HG03575 (cell line): ENCODE results near the gene CAMK2A.

Experiments
- ATAC-seq: cut with Tn5 transposase; IDR thresholded peaks from one replicate; pipeline ENCODE4 v1.9.1; 2021; ENCODE audit not compliant: unreplicated experiment, insufficient number of reproducible peaks, low FRiP score; ENCODE audit errors: extremely low read depth

CAMK2A gene

GRCh38 chr5:150183436-150183835 is 106.1 kb downstream of the CAMK2A start:
- ATAC-seq: no peak

DNA sequence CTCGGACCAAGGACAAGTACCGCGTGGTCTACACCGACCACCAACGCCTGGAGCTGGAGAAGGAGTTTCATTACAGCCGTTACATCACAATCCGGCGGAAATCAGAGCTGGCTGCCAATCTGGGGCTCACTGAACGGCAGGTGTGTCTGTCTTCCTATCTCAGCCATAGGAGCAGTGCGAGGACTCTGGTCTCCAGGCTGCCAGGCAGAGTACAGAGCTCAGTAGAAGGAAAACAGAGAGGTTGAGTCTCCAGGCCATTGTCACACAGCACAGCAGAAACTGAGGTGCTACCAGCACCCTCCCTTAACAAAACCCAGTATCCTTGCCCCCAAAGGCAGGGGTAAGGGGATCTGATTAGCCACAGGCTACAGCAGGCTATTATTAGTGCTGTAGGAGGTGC is 106.8 kb downstream of the CAMK2A start:
- ATAC-seq: no peak

GRCh38 chr5:150181766-150182545 is 107.6 kb downstream of the CAMK2A start:
- ATAC-seq: no peak

- no peak for ATAC-seq
Measured at GRCh38 chr5:150181027-150181426, 108.5 kb downstream of the CAMK2A start.

DNA sequence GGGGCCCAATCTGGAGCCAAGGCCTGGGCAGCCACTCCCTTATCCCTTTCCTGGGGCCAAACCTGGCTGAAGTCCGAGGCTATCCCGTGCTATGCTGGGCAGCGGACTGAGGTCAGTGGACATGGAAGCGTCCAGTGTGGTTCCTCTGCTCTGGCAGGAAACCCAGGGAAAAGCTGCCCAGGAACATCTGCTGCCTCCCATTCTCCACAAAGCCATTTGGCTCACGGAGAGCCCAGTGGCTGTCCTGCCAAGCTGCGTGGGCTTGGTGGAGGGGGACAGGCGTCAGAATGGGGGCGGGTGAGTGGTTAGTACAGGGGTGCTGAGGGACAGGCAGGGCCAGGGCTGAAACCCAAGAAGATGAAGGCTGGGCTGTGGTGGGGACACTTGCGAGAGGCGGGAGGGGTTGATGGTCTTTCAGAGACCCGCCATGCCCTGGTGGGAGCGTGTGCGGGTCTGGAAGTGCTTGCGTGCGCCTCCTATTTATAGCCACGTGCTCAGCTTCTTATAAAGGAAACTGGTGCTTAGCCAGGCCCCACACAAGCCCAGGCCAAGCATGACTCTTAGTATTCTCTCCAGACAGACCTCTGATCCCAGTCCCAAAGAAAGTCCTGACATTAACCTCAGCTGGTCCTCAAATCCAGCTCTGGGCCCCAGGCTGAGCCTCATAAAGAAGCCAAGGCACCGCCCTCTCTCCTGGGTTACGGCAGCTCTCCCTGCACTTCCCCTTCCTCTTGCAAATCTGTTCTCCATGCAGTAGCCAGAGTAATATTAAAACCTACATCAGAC is 109.1 kb downstream of the CAMK2A start:
- no peak for ATAC-seq

DNA sequence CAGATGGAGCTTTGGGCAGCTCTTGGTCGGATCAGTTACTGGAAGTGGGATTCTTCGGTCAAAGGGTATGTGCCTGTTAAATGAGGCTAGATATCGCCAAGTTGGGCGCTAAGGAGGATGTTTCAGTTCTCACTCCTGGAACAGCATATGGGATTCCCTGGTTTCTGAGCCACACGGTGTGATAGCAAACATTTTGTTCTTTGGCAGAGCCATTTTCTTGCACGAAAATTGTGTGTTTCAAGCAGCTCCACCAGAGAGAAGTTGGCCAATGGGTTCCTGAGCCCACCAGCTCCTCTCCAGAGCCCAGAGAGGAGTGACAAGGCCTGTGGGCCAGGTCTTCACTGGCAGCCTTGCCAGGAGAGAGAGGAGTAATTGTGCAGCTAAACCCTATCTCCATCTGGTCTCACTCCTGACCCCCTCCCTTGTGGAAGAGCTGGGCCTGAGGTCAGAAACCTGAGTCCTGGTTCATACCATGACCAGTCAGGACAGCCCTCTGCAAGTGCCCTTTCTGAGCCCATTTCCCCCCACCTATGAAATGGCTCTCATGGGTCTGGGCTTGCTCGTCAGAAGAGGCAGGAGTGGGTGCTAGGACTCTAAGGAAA is 110.5 kb downstream of the CAMK2A start:
- ATAC-seq: no peak

GRCh38 chr5:150178262-150178661 is 111.3 kb downstream of the CAMK2A start:
- no peak for ATAC-seq

- ATAC-seq: no peak
Measured at GRCh38 chr5:150177721-150178120, 111.9 kb downstream of the CAMK2A start.

- ATAC-seq: no peak
Measured at GRCh38 chr5:150176745-150177477, 112.7 kb downstream of the CAMK2A start.

- ATAC-seq: no peak
Measured at GRCh38 chr5:150175536-150175935, 114.0 kb downstream of the CAMK2A start.

GRCh38 chr5:150175076-150175475 is 114.5 kb downstream of the CAMK2A start:
- no peak for ATAC-seq

- ATAC-seq: no peak
Measured at GRCh38 chr5:150174285-150174684, 115.3 kb downstream of the CAMK2A start.

DNA sequence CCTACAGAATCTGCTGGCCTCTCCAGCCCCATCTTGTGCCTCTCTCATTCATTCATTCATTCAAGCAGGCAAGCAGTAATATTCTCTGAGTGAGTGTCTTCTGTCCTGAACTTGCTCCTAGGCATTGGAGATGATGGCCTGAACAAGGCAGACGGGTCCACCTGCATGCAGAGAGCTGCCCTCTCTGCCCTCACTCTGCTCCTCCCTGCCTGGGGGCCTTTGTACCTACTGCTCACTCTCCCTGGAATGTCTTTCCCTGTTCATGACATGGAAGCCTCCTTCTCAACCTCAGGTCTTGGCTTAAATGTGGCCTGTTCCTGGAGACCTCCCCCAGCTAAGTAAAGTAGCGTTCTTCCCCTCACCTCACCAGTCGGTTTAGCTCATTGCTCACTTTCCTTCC is 116.4 kb downstream of the CAMK2A start:
- no peak for ATAC-seq

- ATAC-seq: no peak
Measured at GRCh38 chr5:150172556-150172955, 117.0 kb downstream of the CAMK2A start.

DNA sequence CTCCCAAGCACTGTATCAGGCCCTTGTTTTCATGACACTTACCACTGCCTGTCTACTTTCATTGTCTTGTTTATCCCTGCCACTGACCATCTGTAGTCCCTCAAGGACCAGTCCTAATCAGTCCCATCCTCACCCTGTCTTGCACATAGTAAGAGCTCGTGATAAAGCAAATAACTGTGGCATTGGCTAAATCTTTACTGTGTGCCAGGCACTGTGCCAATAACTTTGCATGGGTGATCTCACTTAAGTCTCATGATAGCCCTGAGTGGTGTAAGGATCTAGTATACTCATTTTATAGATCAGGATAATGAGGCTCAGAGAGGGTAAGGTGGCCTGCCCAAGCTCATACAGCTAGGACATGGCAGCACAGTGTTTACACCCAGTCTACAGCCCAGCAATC is 117.4 kb downstream of the CAMK2A start:
- no peak for ATAC-seq
